ENCODE results near the gene RUNX1.

Gene RUNX1

DNA sequence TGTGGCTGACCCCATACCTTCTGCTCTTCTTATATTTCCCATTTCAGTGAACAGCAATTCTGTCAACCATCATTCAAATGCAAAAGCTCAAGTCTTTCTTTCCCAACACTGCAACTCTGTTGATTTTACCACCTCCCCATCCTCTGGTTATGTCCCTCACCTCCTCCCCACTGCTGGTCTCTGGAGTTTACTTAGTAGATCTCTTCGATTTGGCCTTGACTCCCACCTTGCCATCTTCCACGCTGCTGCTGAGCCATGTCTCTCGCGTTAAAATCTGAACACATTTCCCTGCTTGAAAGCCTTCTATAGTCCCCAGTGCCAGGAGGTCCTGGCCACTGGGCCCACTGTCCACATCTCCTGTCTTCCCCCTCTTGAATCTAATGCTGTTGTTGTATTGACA is 125.5 kb downstream of the RUNX1 start:
- DNase-seq (ENCODE audit: low read depth), result no peak

DNA sequence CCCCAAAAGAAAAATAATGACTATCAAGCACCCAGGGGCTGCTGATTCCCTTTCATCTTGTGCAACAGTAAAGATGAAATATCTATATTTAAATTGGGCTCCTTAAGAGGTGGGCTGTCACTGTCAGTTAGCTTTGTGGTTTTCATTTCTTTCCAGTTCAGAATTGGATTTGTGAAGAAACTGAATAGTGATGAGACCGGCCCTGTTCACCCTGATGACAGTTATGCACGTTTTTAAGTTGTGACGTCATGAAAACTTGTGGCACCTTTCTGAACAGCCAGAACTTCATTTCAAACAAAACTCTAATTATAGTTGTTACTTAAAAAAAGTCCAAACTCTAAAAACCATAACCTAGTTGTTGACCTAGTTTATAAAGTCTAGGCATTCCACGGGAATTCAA is 125.9 kb downstream of the RUNX1 start:
- no peak for DNase-seq (ENCODE audit: low read depth)

DNA sequence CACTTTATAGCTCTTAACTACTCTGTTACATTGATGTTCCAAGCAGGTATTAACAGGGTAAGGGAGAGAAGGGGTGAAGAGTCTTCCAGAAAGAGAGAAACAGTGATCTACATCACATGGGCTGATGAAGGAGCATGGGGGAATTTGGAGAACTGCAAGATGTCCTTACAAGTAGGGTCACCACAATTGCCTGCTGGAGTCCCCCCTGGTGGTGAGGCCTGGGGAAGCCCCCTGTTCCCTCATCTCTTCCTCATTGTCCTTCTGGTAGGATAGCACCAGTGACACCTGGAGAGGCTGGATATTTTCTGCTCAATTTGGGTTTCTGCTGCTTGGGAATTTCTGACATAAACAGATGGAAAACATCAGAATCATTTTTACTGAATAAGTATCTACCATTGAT is 126.6 kb downstream of the RUNX1 start:
- DNase-seq (ENCODE audit: low read depth), result no peak

DNA sequence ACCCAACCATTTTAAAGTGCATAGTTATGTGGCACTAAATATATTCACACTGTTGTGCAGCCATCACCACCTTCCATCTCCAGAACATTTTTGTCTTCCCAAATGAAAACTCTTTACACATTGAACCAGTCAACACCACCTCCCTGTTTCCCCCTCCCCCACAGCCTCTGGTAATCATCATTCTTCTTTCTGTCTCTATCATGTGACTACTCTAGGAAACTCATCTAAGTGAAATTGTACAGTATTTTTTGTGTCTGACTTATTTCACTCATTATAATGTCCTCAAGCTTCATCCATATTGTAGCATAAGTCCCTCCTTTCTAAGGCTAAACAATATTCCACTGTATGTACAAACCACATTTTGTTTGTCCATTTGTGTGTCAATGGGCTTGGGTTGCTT is 128.0 kb downstream of the RUNX1 start:
- DNase-seq (ENCODE audit: low read depth), result no peak

DNA sequence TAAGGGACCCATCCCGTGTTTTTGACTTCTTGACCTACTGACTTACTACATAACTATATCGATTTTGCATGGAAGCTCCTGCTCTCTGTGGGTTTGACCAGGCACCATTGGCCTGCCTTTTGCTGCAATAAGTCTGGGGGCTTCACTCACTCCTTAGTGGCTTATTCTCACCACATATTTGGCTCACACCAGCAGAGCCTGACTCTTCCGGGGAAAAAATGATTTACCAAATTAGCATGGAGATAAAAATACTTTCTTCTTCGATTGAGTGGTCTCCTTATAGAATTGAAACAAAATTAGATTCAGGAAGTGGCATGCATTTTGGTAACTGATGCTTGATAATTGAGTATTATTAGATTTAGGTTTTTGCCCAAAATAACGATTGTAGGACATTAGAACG is 129.7 kb downstream of the RUNX1 start:
- DNase-seq (ENCODE audit: low read depth), result no peak

DNA sequence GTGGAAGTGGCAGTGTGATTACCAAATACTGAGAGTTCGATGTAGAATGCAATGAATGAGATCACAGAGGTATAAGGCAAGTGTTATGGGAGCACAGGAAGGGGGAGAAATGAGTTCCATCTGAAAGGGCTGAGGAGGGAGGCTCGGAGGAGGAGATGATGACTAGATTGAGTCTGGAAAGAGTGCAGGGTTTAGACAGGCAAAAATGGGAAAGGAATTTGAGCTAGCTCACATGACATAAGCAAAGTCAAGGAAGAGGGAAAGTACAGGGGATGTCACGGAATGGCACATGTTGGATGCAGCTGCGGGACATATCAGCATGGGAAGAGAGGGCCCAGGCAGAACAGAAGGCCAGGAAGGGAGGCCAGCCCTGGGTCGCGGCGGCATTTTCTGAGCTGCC is 132.7 kb downstream of the RUNX1 start:
- DNase-seq (ENCODE audit: low read depth), result no peak

DNA sequence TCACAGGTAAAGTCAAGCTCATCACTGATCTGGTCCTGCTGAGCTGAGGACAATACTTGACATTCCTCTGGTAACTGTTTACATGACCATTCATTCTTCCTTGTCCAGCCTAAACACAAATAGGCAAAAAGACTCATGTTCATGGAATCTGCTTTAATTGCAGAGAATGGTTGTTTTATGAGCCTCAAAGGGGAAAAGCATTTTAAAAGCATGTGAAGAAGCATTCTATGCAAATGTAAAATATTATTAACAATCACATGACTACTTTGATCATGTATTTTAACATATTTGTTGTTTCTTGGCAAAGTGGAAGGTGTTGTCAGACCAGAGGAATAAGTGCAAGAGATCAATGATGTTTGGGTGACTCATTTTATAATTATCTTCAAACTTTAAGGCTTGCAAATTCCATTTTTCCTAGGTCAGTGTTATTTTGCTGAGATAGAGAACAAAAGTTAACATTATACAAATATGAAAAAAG is 133.7 kb downstream of the RUNX1 start:
- no peak for DNase-seq (ENCODE audit: low read depth)

DNA sequence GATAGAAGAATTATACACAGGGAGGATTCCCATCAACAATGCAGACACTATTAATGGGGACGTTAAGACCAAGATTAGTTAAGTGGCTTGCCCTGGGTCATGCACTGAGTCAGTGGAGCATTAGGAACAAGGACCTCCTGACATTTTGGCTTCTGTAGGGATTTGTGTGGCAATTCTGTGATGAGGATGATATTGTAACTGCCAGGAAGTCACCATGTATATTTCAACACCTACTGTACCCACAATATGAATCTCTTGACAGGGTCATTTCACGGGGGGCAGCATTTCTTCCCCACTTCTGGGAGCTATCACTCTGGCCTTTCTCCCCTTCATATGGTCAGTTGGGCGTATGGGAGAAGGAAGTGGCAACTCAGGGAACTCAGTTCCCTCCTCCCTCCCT is 134.9 kb downstream of the RUNX1 start:
- no peak for DNase-seq (ENCODE audit: low read depth)

DNA sequence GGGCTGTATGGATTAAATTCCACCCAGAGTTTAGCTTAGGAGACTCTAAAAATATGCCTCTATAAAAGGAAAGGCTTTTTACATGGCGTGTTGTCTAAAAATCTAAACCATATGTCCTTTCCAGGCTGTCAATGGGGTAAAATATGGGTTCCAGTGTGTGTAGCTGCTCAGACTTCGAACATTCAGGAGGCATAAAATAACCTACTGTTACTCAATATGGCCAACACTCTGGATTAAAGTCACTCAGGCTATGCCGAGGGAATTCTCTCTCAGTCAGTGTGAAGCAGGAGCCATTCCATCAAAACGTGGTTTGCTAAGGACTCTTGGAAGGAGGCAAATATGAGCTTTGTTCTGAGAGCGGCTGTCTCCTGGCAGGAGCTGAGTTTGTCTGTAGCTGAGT is 135.3 kb downstream of the RUNX1 start:
- no peak for DNase-seq (ENCODE audit: low read depth)

DNA sequence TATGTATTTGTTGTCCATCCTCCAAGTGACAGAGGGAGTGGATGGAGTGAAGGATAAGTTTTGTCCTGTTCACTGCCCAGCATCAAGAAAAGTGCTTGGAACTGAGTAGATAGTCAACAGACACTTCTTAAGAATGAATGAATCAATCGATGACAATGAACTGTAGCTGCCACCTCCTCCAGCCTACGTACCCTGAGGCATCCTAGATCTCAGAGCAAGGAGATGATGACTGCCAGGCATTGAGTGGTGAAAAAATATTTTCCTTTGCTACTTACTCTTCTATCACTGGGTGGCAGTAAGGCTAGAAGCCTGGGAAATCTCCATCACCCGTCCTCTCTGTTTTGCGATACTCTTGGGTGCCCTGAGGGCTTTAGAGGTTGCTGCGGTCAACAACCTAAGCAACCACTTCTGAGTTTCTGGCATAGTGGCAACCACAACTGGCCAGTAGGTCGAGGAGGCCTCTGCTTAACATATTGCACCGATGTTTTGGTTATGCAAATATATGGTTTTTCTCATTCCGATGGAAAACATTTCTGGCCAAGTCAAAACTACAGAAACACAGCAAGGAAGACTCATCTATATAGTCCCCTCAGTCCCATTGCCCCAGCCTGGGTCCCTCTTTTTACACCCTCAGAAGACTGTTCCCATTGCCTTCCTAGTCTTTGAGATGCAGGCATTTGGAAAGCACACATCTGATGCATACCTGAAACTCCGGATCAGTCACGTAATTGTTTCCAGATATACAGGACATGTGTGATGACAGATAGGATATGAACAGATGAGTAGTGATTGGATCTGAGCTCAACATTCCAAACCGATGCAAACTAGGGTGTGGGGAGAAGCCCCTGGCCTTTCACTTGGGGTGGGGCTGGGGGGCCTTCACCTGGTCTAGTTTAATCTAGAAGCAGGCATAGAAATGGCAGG is 136.8 kb downstream of the RUNX1 start:
- no peak for DNase-seq (ENCODE audit: low read depth)

DNA sequence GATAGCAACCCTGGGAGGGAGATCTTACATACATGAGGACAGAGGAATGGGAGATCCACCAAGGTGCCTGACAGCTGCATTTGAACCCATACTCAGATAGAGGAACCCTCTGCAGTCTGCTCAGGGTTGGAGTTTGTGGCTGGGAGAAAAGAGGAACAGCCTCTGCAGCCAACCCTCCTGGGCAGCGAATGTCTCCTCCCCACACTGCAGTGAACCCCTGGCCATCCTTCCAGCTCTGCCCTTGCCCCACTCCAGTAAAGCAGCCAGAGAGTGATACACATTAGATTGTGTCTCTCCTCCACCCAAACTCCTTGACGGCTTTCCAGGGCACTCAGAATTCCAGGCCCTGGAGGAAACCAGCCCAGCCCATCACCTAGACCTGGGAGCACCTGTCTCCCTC is 137.7 kb downstream of the RUNX1 start:
- no peak for DNase-seq (ENCODE audit: low read depth)

DNA sequence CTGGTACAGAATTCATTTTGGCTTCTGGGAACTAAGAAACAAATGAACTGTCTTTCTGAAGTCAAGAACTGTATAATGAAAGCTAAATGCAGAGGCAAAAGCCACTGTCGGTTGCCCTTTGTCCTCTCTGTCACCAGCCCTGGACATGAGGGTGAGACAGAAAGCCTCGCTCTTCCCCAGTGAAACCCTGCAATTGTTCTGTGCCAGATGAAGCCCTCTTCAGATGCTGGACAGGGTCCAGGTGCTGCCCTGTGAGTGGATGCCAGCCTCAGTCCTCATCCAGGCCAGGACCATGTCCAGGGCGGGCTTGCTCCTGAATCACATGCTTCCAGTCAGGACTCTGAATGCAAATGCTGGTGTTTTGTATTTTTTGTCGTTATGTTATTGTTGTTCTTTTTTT is 138.7 kb downstream of the RUNX1 start:
- DNase-seq (ENCODE audit: low read depth), result no peak

DNA sequence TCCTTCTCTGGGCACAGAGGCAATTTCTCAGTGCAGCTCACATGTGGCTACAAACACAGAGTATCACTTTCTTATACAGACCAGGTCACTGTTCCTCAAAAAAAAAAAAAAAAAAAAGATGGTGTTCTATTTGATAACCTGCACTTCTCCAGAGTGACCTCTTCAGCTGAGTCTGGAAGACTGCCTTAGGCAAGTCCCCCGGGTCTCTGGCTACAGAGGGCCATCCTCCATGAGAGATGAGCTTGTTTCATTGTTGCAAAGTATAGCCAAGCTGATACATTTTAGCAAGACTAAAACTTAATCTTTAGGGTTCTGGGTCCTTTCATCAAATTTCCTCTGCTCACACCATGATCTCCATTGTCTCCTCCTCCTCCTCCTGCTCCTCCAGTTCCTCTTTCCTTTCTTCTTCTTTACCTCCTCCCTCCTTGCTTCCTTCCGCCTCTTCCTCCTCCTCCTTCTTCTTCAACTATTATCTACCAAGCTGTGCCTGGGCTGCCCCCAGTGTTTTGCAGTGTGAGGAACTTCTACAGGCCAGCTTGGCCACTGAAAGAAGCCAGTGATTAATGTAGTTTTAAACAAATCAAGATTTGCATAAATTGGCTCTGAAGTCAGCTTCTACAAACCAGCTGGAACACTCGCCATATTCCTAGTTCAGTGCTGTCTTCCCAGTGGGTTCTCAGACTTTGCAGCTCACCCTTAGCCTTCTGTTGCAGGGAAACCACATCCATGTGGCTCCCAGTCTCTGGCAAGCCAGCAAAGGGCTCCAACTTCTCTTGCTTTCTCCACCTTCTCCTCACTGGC is 139.4 kb downstream of the RUNX1 start:
- DNase-seq (ENCODE audit: low read depth), result no peak

DNA sequence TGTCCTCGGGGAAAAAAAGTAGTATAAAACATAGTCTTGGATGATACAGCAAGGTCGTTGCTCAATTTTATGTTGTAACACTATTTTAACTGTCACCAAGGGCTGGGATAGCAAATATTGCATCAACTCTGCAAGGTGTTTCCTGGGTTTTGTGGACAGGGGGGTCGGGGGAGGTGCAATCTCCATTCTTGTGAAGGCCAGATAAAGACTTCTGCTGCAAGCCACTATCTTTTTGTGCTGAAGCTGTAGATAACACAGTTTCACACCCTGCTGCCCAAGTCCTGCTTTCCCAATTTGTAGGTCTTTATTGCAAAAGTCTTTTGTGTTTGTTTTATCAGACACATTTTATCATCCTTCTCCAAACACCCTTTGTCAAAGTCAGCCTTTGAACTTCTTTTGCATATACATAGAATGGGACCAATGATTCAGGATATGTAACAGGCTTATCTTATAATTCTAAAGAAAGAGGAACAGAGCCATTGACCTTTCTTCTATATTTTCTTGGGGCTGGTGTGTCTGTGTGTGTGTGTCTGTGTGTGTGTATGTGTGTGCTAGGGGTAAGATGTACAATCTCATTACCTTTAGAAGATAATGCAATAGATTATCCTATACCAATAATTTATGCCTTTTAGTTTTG is 140.6 kb downstream of the RUNX1 start:
- DNase-seq (ENCODE audit: low read depth), result peak; percentile 99

DNA sequence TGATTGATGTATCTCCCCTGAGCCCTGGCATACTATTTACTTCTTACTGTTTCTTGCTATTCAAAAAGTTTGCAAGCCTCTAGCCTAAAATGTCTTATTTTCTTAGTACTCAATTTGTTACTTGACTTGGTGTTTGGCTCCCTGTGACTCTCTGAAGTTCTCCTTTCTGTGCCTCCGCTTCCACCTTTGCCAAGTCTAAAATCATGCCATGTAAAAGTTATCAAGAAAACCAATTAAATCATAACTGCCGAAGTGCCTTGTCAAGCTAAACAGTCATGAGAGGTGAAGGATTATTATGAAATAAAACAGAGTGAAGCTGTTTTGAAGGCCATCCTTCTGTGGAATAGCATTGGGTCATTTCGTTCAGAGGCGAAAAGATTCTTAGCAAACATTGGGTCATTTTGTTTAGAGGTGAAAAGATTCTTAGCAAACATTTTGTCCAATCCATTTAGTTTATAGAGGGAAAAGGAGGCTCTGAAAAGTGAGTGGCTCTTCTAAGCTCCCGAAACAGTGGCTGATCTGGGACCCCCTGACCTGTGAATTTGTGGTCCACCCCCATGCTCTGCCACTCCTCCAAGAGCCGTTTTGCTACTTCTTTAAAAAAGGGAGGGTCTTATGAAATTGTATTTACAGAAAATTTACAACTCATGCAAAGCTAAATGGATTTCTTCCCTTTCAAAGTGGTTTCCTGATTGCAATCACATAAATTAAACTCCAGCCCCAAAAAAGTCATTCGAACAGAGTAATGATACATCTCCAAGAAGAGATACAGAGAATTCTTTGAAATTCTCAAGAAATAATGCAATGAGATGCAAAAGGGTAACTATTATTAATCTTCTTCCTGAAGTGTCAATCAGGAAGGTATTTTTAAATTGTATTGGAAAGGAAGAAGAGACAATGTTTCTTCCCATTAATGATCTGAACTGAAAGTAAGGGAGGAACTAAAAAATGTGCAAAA is 141.4 kb downstream of the RUNX1 start:
- DNase-seq (ENCODE audit: low read depth), result no peak

DNA sequence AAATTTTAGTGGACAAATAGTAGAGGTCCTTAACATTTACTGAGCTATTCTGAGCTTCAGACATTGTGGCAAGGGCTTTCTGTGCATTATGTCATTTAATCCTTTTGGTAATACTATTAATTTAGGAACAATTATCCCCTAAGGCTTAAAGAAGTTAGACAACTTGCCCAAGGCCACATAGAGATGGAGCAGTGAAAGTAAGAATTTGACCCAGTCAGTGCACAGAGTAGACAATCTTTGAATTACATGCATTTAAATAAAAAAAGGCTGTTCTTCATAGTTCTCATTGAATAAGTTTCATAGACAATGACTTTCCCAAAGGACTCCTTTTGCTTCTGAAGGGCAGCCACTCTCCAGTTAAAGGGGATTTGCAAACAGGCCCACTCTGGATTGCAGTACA is 142.7 kb downstream of the RUNX1 start:
- DNase-seq (ENCODE audit: low read depth), result no peak

DNA sequence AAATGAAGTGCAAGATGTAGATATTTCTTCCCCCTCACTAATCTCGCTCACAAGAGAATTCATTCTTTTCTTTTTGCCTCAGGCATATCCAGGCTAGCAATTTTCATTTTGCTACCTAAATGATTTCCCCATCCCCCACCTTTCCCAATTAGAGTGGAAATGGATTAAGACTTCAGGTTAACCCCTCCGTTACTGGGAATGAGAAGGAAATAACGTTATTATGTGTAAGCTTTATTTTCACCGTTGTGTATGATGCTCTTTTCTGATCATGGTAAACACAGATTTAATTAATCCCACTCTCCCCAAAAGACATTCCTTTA is 143.9 kb downstream of the RUNX1 start:
- DNase-seq (ENCODE audit: low read depth), result no peak

DNA sequence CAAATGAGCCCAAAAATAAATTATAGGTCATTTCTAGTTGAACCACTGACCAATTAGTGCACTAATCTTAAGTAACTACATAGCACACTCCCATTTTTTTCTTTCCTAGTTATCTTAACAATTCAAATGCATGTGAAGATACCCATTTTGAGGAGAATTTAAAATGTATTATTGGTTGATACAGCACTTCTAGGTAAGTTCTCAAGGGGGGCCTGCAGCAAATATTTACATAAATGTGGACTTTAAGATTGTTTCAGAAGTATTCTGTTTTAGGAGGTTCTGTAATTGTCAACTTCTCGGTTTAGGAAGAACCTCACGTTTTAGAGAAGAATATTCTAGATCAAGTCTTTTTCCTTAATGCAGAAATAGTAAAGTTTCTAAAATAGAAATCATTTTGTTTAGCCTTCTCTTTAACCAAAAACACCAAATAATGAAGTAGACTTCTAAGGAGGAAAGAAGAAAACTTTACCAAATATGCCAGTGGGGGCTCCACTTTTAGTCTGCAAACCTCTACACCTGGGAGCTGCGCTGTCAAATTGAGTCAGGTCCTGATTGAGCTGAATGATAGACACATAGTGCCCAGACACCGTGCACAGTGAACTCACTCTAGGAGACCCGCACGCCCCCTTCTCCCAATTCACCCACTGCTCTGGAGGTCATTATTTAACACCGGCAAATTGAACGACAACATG is 144.4 kb downstream of the RUNX1 start:
- no peak for DNase-seq (ENCODE audit: low read depth)

DNA sequence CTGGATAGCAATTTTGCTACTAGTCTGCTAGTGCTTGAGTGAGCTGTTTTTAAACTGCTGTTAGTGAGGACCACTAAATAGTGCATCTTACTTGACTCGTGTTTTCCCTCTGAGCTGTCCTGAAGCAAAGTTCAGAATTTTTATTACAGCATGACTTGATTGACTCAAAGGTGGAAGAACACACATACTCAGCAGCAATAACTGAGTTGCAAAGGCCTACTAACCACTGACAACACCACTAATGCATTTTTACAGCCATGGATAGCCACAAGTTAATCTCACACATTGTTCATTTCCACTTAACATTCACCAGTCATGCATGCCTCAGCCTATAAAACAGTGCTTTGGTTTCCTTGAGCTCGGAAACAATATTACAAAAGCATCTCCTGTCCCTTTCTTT is 148.7 kb downstream of the RUNX1 start:
- no peak for DNase-seq (ENCODE audit: low read depth)

DNA sequence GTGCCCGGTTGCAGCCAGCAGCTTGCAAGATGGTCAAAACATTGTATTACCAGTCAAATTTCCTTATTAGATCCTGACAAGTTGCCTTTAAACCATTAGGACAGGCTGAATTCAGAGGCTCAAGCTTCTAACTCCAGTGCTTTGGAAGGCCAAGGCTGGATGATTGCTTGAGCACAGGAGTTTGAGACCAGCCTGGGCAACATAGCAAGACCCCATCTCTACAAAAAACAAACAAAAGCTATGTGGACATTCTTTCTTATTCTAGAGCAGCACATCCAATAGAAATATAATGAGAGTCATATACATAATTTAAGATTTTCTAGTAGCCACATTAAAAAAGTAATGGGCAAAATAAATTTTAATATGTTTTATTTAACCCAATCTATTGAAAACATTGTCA is 149.3 kb downstream of the RUNX1 start:
- no peak for DNase-seq (ENCODE audit: low read depth)

DNA sequence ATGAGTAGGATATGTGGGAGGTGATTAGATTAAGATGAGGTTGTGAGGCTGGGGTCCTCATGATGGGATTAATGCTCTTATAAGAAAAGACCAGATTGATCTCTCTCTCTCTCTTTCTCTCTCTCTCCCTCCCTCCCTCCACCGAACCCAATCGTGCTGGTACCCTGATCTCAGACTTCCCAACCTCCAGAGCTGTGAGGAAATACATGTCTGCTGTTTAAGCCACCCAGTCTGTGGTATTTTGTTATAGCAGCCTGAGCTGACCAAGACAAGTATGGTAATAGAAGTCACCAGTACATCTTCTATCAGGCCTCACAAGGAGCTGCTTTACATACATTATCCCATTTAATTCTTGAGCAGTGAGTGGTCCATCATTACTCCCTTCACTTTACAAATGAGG is 149.8 kb downstream of the RUNX1 start:
- DNase-seq (ENCODE audit: low read depth), result no peak
